ENCODE results near the gene AKAP3.
A peak's percentile ranks its signal among the peaks of the same experiment; 100 is the strongest.

AKAP3 gene

GRCh38 chr12:4653257-4653656 lies 4.4 kb upstream of the AKAP3 start:
- no peak overlapping the region for H2BK120ac ChIP-seq (ENCODE audit: low read depth, low read length)

GRCh38 chr12:4649358-4649661 lies 459 bp upstream of the AKAP3 start:
- Histone ChIP-seq H3K4me1 (ENCODE audit: control insufficient read depth in 2 of 2, insufficient read depth in 1 of 2, low read depth in 1 of 2, low read length in 2 of 2) (peaks cover 0 to 2% of the 10 kb centered on the region in 2 donors), H3K79me1 (ENCODE audit: low read depth, low read length) (peaks cover 5% of the 10 kb centered on the region), H2BK5ac (ENCODE audit: low read length) (no peak overlapping the region), H4K8ac (ENCODE audit: low read depth, low read length) (no peak overlapping the region), H2BK15ac (ENCODE audit: low read length) (no peak overlapping the region), H3K14ac (ENCODE audit: low read length) (no peak overlapping the region), H3K4ac (ENCODE audit: low read length) (no peak overlapping the region), H2AFZ (ENCODE audit: low read length) (peak overlapping the region; percentile 77), H2BK120ac (ENCODE audit: low read depth, low read length) (no peak overlapping the region), H3K23ac (ENCODE audit: low read depth, low read length, poor library complexity) (no peak overlapping the region), H3K27me3 (ENCODE audit: control insufficient read depth in 3 of 3, insufficient read depth in 3 of 3, low read depth in 1 of 3, low read length in 3 of 3) (no peaks in the 10 kb centered on the region), H3K36me3 (replicated peaks in 1 of 2; ENCODE audit: control insufficient read depth in 2 of 2, insufficient read depth in 2 of 2, low read length in 2 of 2) (peaks cover 2 to 8% of the 10 kb centered on the region in 2 donors), H2BK12ac (ENCODE audit: low read length) (no peak overlapping the region), H3K18ac (ENCODE audit: low read length) (no peak overlapping the region), H3K4me3 (ENCODE audit: low read length in 2 of 2) (peak overlapping the region; percentile 57 to 88), H2AK5ac (ENCODE audit: low read depth, low read length) (no peak overlapping the region), H4K91ac (ENCODE audit: low read depth, low read length, poor library complexity) (no peak overlapping the region), H3K9me3 (replicated peaks in 1 of 2; ENCODE audit: control insufficient read depth in 2 of 2, insufficient read depth in 1 of 2, low read depth in 1 of 2, low read length in 2 of 2) (no peaks in the 10 kb centered on the region), H3K27ac (replicated peaks; ENCODE audit: low read length) (no peak overlapping the region), H3K9ac (ENCODE audit: low read depth, low read length, poor library complexity) (no peak overlapping the region), H3K4me2 (ENCODE audit: insufficient read depth, low read length, poor library complexity, severe bottlenecking) (peak overlapping the region; percentile 59)
- no peak for DNase-seq (ENCODE audit: low spot score)
- WGBS, 2 donors (ENCODE audit: extremely low coverage in 2 of 2, insufficient read length in 2 of 2, insufficient replicate concordance in 1 of 2): 100% methylated on average over 2 of the region's 6 CpGs; no CpG with 5 or more reads in 1 of the 2 donors

More at GRCh38 chr12:4653257-4653656, 4.4 kb upstream of the AKAP3 start:
- H3K9me3 ChIP-seq (replicated peaks in 1 of 2; ENCODE audit: control insufficient read depth in 2 of 2, insufficient read depth in 1 of 2, low read depth in 1 of 2, low read length in 2 of 2): no peaks in the 10 kb centered on the region
- no peak for DNase-seq (ENCODE audit: low spot score)
- no peak overlapping the region for H3K4me3 ChIP-seq (ENCODE audit: low read length in 2 of 2)
- no peak overlapping the region for H3K4ac ChIP-seq (ENCODE audit: low read length)
- H3K9ac ChIP-seq (ENCODE audit: low read depth, low read length, poor library complexity): no peak overlapping the region
- H2BK12ac ChIP-seq (ENCODE audit: low read length): no peak overlapping the region
- H3K27ac ChIP-seq (replicated peaks; ENCODE audit: low read length): no peak overlapping the region
- H3K36me3 ChIP-seq (replicated peaks in 1 of 2; ENCODE audit: control insufficient read depth in 2 of 2, insufficient read depth in 2 of 2, low read length in 2 of 2): peaks cover 17 to 47% of the 10 kb centered on the region in 2 donors
- H3K27me3 ChIP-seq (ENCODE audit: control insufficient read depth in 3 of 3, insufficient read depth in 3 of 3, low read depth in 1 of 3, low read length in 3 of 3): no peaks in the 10 kb centered on the region
- H3K18ac ChIP-seq (ENCODE audit: low read length): no peak overlapping the region
- no peak overlapping the region for H3K23ac ChIP-seq (ENCODE audit: low read depth, low read length, poor library complexity)
- H2BK15ac ChIP-seq (ENCODE audit: low read length): no peak overlapping the region
- H2AK5ac ChIP-seq (ENCODE audit: low read depth, low read length): no peak overlapping the region
- no peaks in the 10 kb centered on the region for H3K4me1 ChIP-seq (ENCODE audit: control insufficient read depth in 2 of 2, insufficient read depth in 1 of 2, low read depth in 1 of 2, low read length in 2 of 2)
- no peak overlapping the region for H3K14ac ChIP-seq (ENCODE audit: low read length)
- H2AFZ ChIP-seq (ENCODE audit: low read length): no peak overlapping the region
- H3K79me1 ChIP-seq (ENCODE audit: low read depth, low read length): peaks cover 5% of the 10 kb centered on the region
- H4K91ac ChIP-seq (ENCODE audit: low read depth, low read length, poor library complexity): no peak overlapping the region
- no peak overlapping the region for H4K8ac ChIP-seq (ENCODE audit: low read depth, low read length)
- H2BK5ac ChIP-seq (ENCODE audit: low read length): no peak overlapping the region
- H3K4me2 ChIP-seq (ENCODE audit: insufficient read depth, low read length, poor library complexity, severe bottlenecking): no peak overlapping the region

DNA sequence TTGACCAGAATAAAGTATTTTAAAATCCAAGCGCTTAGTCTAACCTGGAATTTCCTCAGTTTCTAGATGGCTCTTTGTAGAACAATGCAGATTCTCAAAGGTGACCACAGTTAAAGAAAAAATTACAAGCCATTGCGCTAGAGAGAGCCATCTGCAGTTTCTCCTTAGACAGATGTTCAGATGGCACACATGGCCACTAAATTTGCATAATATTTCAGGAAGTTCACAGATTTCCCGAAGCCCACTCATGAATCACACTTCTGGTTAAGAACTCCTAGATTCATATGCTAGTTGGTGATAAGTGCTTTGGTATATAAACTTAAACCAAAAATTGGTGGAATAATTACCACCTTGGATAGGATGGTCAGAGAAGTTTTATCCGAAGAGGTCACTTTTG lies 749 bp downstream of the AKAP3 start:
- H3K4me1 ChIP-seq (ENCODE audit: control insufficient read depth in 2 of 2, insufficient read depth in 1 of 2, low read depth in 1 of 2, low read length in 2 of 2): peaks cover 0 to 2% of the 10 kb centered on the region in 2 donors
- H3K18ac ChIP-seq (ENCODE audit: low read length): no peak overlapping the region
- H3K23ac ChIP-seq (ENCODE audit: low read depth, low read length, poor library complexity): no peak overlapping the region
- H3K4ac ChIP-seq (ENCODE audit: low read length): no peak overlapping the region
- H3K9ac ChIP-seq (ENCODE audit: low read depth, low read length, poor library complexity): no peak overlapping the region
- no peak overlapping the region for H3K14ac ChIP-seq (ENCODE audit: low read length)
- H2BK120ac ChIP-seq (ENCODE audit: low read depth, low read length): no peak overlapping the region
- H3K27ac ChIP-seq (replicated peaks; ENCODE audit: low read length): no peak overlapping the region
- H3K79me1 ChIP-seq (ENCODE audit: low read depth, low read length): peaks cover 3% of the 10 kb centered on the region
- H2BK5ac ChIP-seq (ENCODE audit: low read length): no peak overlapping the region
- peak overlapping the region; percentile 57 to 88 for H3K4me3 ChIP-seq (ENCODE audit: low read length in 2 of 2)
- H4K91ac ChIP-seq (ENCODE audit: low read depth, low read length, poor library complexity): no peak overlapping the region
- H2AFZ ChIP-seq (ENCODE audit: low read length): peak overlapping the region; percentile 77
- H2BK12ac ChIP-seq (ENCODE audit: low read length): no peak overlapping the region
- WGBS, 2 donors (ENCODE audit: extremely low coverage in 2 of 2, insufficient read length in 2 of 2, insufficient replicate concordance in 1 of 2): no CpG with 5 or more reads among the region's 4 CpGs
- no peaks in the 10 kb centered on the region for H3K36me3 ChIP-seq (replicated peaks in 1 of 2; ENCODE audit: control insufficient read depth in 2 of 2, insufficient read depth in 2 of 2, low read length in 2 of 2)
- H3K27me3 ChIP-seq (ENCODE audit: control insufficient read depth in 3 of 3, insufficient read depth in 3 of 3, low read depth in 1 of 3, low read length in 3 of 3): no peaks in the 10 kb centered on the region
- DNase-seq (ENCODE audit: low spot score): no peak
- H3K4me2 ChIP-seq (ENCODE audit: insufficient read depth, low read length, poor library complexity, severe bottlenecking): peak overlapping the region; percentile 59
- H2AK5ac ChIP-seq (ENCODE audit: low read depth, low read length): no peak overlapping the region
- H4K8ac ChIP-seq (ENCODE audit: low read depth, low read length): no peak overlapping the region
- H3K9me3 ChIP-seq (replicated peaks in 1 of 2; ENCODE audit: control insufficient read depth in 2 of 2, insufficient read depth in 1 of 2, low read depth in 1 of 2, low read length in 2 of 2): no peaks in the 10 kb centered on the region
- no peak overlapping the region for H2BK15ac ChIP-seq (ENCODE audit: low read length)

DNA sequence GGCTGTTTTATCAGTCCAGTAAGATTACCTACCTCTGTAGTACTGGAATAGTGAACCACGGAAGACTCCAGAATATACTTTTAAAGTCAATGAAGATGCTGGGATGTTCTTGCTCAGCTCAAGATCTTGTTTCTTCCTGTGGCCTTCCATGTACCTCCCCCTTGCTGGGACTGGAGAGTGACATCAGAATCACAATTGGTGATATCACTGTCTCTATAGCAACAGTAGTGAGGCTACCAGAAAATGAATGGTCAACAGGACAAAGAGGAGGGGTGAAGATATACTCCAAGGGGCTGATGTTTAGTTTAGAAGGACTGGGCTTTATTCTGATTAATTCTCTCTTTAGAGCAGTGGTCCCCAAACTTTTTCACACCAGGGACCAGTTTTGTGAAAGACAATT lies 3.8 kb downstream of the AKAP3 start:
- Histone ChIP-seq H2BK5ac (ENCODE audit: low read length) (no peak overlapping the region), H2BK12ac (ENCODE audit: low read length) (no peak overlapping the region), H3K79me1 (ENCODE audit: low read depth, low read length) (peaks cover 3% of the 10 kb centered on the region), H2BK120ac (ENCODE audit: low read depth, low read length) (no peak overlapping the region), H3K18ac (ENCODE audit: low read length) (no peak overlapping the region), H2BK15ac (ENCODE audit: low read length) (no peak overlapping the region), H2AFZ (ENCODE audit: low read length) (peak overlapping the region; percentile 27), H2AK5ac (ENCODE audit: low read depth, low read length) (no peak overlapping the region), H3K9ac (ENCODE audit: low read depth, low read length, poor library complexity) (no peak overlapping the region), H3K36me3 (replicated peaks in 1 of 2; ENCODE audit: control insufficient read depth in 2 of 2, insufficient read depth in 2 of 2, low read length in 2 of 2) (no peaks in the 10 kb centered on the region), H3K4me1 (ENCODE audit: control insufficient read depth in 2 of 2, insufficient read depth in 1 of 2, low read depth in 1 of 2, low read length in 2 of 2) (peaks cover 0 to 2% of the 10 kb centered on the region in 2 donors), H3K4me2 (ENCODE audit: insufficient read depth, low read length, poor library complexity, severe bottlenecking) (no peak overlapping the region), H4K8ac (ENCODE audit: low read depth, low read length) (no peak overlapping the region), H3K4ac (ENCODE audit: low read length) (no peak overlapping the region), H3K9me3 (replicated peaks in 1 of 2; ENCODE audit: control insufficient read depth in 2 of 2, insufficient read depth in 1 of 2, low read depth in 1 of 2, low read length in 2 of 2) (no peaks in the 10 kb centered on the region), H4K91ac (ENCODE audit: low read depth, low read length, poor library complexity) (no peak overlapping the region), H3K23ac (ENCODE audit: low read depth, low read length, poor library complexity) (no peak overlapping the region), H3K27ac (replicated peaks; ENCODE audit: low read length) (no peak overlapping the region), H3K27me3 (ENCODE audit: control insufficient read depth in 3 of 3, insufficient read depth in 3 of 3, low read depth in 1 of 3, low read length in 3 of 3) (no peaks in the 10 kb centered on the region), H3K14ac (ENCODE audit: low read length) (no peak overlapping the region), H3K4me3 (ENCODE audit: low read length in 2 of 2) (no peak overlapping the region)
- no CpG with 5 or more reads among the region's 1 CpG for WGBS, 2 donors (ENCODE audit: extremely low coverage in 2 of 2, insufficient read length in 2 of 2, insufficient replicate concordance in 1 of 2)
- DNase-seq (ENCODE audit: low spot score): no peak
